Tibial artery (tissue), 4 donors: ENCODE data around the gene SDK1.

Experiments used
- DNase-seq, 2 donors: peaks; one replicate each; pipeline ENCODE4 v3.0.0-alpha.2; 2019
- H3K27ac ChIP-seq, 2 donors: fragments of 200-600 bp; sonication (generic) in 1 of 2; 1 replicate in 1 of 2; 2 replicates in 1 of 2; pipeline ENCODE4 v1.5.1; 2018 to 2019; ENCODE audit warnings: mild to moderate bottlenecking in 1 of 2
- H3K27me3 ChIP-seq, 2 donors: fragments of 200-600 bp; sonication (generic) in 1 of 2; one replicate each; pipeline versions ENCODE4 v1.5.1 to v1.6.0; 2016 to 2019
- H3K36me3 ChIP-seq, 3 donors: fragments of 200-600 bp; sonication (generic) in 2 of 3; one replicate each; pipeline ENCODE4 v1.5.1; 2016 to 2019; ENCODE audit warnings: mild to moderate bottlenecking in 2 of 3
- H3K4me1 ChIP-seq, 4 donors: fragments of 200-600 bp; sonication (generic) in 2 of 4; 1 replicate in 3 of 4; 2 replicates in 1 of 4; pipeline ENCODE4 v1.5.1; 2016 to 2019
- H3K4me3 ChIP-seq, 2 donors: fragments of 200-600 bp; sonication (generic) in 1 of 2; 1 replicate in 1 of 2; 2 replicates in 1 of 2; pipeline ENCODE4 v1.5.1; 2018 to 2019; ENCODE audit warnings: mild to moderate bottlenecking in 2 of 2
- H3K9me3 ChIP-seq, 3 donors: fragments of 200-600 bp; sonication (generic) in 1 of 3; one replicate each; pipeline ENCODE4 v1.5.1; 2016 to 2019
- CTCF ChIP-seq, 2 experiments: fragments of 200-600 bp in 1 of 2; fragments of 450-650 bp in 1 of 2; IDR thresholded peaks; one replicate each; pipeline ENCODE4 v1.5.1; 2017 to 2019; ENCODE audit warnings: antibody characterized with exemption in 2 of 2, mild to moderate bottlenecking in 1 of 2, moderate library complexity in 1 of 2
- intact Hi-C: fragments of 100-400 bp; cut with DNase I; formaldehyde crosslinking; loops from one replicate; pipeline ENCODE4 v1.15.0; 2023; ENCODE audit warnings: low total_unique reads

SDK1 gene

GRCh38 chr7:4074994-4075393 is 773.9 kb downstream of the SDK1 start:
- H3K27ac ChIP-seq, result no peak overlapping the region
- no peaks in the 10 kb centered on the region for H3K9me3 ChIP-seq
- intact Hi-C loops, result no loop called here
- TF ChIP-seq CTCF (IDR thresholded peaks at IDR 0.05), result no peak
- no peaks in the 10 kb centered on the region for H3K4me1 ChIP-seq
- no peak for DNase-seq
- no peak overlapping the region for H3K4me3 ChIP-seq
- peaks cover 30 to 35% (median 34%) of the 10 kb centered on the region in 3 donors for H3K36me3 ChIP-seq
- no peaks in the 10 kb centered on the region for H3K27me3 ChIP-seq

DNA sequence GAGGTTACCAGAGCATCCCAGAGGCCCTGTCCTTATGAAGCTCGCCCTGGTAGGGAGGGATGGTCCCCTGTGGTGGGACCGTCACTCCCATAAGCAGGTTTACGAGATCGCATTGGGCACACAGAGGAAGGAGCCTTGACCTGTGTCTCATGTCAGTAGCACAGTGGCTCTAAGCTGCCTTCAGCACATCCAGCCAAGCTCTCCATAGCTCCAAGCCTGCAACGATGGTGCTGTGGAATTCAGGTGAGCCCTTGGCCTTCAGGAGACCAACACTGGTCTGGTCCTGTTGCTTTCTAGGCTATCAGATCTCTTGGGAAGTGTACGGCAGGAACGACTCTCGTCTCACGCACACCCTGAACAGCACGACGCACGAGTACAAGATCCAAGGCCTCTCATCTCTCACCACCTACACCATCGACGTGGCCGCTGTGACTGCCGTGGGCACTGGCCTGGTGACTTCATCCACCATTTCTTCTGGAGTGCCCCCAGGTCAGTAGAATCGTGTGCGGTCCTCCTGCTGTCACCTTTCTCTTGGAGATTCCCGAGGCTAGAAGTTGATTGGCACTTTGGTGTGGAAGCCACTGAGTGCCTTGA is 775.7 kb downstream of the SDK1 start:
- Histone ChIP-seq H3K4me3 (no peak overlapping the region), H3K9me3 (no peaks in the 10 kb centered on the region), H3K27ac (no peak overlapping the region), H3K36me3 (peaks cover 24 to 32% (median 25%) of the 10 kb centered on the region in 3 donors), H3K27me3 (no peaks in the 10 kb centered on the region), H3K4me1 (no peaks in the 10 kb centered on the region)
- intact Hi-C loops, result no loop called here
- no peak for DNase-seq
- no peak for TF ChIP-seq CTCF (IDR thresholded peaks at IDR 0.05)

DNA sequence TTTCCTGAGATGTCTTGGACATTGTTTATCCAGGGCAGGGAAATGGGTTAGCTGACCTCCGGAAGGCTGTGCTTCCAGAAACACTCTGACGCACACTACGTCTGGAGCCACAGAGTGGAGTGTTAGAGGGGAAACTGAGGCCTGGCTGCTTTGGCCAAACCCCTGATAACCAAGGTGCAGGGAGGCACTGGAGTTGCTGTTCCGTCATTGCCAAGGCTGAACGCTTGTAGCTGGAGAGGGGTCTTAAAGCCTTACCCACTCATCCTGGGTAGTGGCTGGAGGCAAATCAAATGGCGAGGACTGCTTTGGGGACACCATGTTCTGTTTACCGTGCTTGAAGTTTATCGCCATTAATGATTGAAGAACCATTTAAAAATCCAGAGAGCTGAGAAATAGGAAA is 776.9 kb downstream of the SDK1 start:
- peaks cover 24 to 32% (median 25%) of the 10 kb centered on the region in 3 donors for H3K36me3 ChIP-seq
- intact Hi-C loops, result no loop called here

DNA sequence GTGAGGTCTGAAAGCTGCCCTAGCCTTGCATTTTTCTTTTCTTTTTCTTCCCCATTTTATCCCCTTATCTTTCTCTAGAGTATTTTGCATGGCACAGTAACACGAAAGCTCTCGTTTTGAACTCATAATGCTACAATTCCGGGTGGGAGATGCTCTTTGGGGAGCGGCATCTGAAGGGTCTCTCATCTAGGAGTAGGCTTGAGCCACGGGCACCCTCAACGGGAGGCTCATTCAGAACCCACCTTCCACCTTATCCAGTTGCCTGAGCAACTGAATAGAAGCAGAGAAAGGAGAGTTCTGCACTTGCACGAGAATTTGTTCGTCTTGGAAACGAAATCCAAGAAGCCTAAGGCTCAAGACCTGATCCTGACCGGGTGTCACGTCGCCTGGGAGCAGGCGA is 777.5 kb downstream of the SDK1 start:
- H3K36me3 ChIP-seq, result peaks cover 24 to 32% (median 25%) of the 10 kb centered on the region in 3 donors
- no peak for DNase-seq
- intact Hi-C loops, result no loop called here
- H3K9me3 ChIP-seq, result no peaks in the 10 kb centered on the region
- no peaks in the 10 kb centered on the region for H3K27me3 ChIP-seq
- H3K4me3 ChIP-seq, result no peak overlapping the region
- TF ChIP-seq CTCF (IDR thresholded peaks at IDR 0.05), result no peak
- no peak overlapping the region for H3K27ac ChIP-seq
- H3K4me1 ChIP-seq, result no peaks in the 10 kb centered on the region

More for the DNA sequence above, 776.9 kb downstream of the SDK1 start:
- TF ChIP-seq CTCF (IDR thresholded peaks at IDR 0.05), result no peak
- H3K27ac ChIP-seq, result no peak overlapping the region
- no peaks in the 10 kb centered on the region for H3K4me1 ChIP-seq
- H3K9me3 ChIP-seq, result no peaks in the 10 kb centered on the region
- H3K4me3 ChIP-seq, result no peak overlapping the region
- H3K27me3 ChIP-seq, result no peaks in the 10 kb centered on the region
- no peak for DNase-seq

DNA sequence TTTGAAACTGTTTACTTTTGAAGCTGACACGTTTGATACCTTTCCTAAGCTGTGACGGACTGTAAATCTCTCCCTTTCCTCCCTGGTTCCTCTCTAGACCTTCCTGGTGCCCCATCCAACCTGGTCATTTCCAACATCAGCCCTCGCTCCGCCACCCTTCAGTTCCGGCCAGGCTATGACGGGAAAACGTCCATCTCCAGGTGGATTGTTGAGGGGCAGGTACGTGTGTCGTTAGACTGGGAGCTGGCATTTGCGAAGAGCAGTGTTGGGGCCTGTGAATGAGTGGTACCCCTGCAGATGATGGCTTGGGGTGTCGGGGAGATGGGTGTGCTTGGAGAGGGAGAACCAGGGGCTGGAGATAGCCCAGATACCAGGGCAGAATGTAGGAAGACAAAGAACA is 778.3 kb downstream of the SDK1 start:
- TF ChIP-seq CTCF (IDR thresholded peaks at IDR 0.05), result no peak

DNA sequence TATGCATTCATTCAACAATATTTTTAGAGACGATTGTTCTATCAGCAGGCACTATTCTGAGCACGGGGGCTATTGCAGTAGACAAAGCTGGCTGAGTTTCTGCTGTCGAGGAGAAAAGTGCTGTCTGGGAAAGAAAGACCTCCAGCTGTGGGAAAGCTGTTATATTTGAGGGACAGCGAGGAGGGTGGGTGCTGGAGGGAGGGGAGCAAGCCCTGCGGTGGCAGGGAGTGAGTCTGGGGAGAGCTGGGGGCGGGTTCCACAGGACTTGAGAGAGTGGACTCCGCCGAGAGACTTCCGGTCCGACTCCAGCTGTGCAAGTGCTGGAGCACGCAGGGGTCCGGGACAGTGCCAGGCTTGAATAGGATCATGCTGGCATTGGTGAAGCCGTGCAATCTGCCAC is 778.9 kb downstream of the SDK1 start:
- Histone ChIP-seq H3K9me3 (no peaks in the 10 kb centered on the region), H3K27ac (no peak overlapping the region), H3K4me1 (no peaks in the 10 kb centered on the region), H3K36me3 (peaks cover 24 to 32% (median 25%) of the 10 kb centered on the region in 3 donors), H3K27me3 (no peaks in the 10 kb centered on the region), H3K4me3 (no peak overlapping the region)
- intact Hi-C loops, result no loop called here
- no peak for TF ChIP-seq CTCF (IDR thresholded peaks at IDR 0.05)
- no peak for DNase-seq

More for the DNA sequence above, 778.3 kb downstream of the SDK1 start:
- Histone ChIP-seq H3K4me3 (no peak overlapping the region), H3K4me1 (no peaks in the 10 kb centered on the region), H3K27me3 (no peaks in the 10 kb centered on the region), H3K27ac (no peak overlapping the region), H3K36me3 (peaks cover 24 to 32% (median 25%) of the 10 kb centered on the region in 3 donors), H3K9me3 (no peaks in the 10 kb centered on the region)
- intact Hi-C loops, result no loop called here
- no peak for DNase-seq
